ENCODE data around the gene ZNF568.

DNA sequence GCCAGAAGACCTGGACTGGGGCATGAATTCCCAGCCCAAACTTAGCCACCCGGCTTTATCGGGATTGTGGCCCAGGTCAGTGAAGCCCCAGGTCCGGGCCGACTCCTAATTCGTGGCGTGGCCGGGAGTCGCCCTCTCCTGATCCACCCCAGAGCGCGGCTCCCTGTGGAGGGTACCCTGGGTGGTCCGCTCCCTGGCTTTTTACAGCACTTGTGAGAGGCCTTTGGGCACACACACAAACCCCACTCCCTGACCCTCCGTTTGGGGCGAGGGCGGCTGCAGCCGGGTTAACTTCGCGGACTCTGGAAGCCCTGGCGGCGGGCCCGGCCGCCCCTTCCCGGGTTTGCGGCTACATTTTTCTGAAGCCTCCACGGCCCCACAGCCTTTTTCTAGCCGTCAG is 56.4 kb downstream of the ZNF568 start:
- no peak for TF ChIP-seq POLR2A (IDR thresholded peaks at IDR 0.05)
- TF ChIP-seq, protein P1, sequence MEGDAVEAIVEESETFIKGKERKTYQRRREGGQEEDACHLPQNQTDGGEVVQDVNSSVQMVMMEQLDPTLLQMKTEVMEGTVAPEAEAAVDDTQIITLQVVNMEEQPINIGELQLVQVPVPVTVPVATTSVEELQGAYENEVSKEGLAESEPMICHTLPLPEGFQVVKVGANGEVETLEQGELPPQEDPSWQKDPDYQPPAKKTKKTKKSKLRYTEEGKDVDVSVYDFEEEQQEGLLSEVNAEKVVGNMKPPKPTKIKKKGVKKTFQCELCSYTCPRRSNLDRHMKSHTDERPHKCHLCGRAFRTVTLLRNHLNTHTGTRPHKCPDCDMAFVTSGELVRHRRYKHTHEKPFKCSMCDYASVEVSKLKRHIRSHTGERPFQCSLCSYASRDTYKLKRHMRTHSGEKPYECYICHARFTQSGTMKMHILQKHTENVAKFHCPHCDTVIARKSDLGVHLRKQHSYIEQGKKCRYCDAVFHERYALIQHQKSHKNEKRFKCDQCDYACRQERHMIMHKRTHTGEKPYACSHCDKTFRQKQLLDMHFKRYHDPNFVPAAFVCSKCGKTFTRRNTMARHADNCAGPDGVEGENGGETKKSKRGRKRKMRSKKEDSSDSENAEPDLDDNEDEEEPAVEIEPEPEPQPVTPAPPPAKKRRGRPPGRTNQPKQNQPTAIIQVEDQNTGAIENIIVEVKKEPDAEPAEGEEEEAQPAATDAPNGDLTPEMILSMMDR (IDR thresholded peaks at IDR 0.05) = no peak

All from uterus (tissue), 2 donors.